Kidney glomerular epithelial cell (primary cell): ENCODE results near the gene INPP5A.
"Not testable (repeated sequence)": the region's sequence is repeated elsewhere in the genome, so short reads cannot be mapped to it uniquely, and the experiment has no call there.

Experiments used
- DNase-seq: peaks from one replicate; lab custom pipeline; 2025; lab: John Stamatoyannopoulos, UW

INPP5A gene

DNA sequence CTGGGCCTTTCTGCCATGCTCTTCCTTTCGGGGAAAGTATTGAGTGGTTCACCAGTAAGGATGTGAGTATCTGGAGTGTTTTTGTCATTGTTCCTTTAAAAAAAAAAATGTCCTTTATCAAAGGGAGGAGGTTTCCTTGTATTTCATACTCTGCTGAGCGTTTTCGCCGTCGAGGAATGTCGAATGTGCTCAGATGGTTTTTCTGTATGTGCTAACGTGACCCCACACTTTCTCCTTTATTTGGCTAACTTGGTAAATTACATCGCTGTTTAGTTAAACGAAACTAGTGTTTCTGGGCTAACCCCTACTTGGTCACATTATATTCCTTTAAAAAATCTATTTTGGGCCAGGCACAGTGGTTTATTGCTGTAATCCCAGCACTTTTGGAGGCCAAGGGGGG, 45.9 kb downstream of the INPP5A start:
- no peak for DNase-seq

DNA sequence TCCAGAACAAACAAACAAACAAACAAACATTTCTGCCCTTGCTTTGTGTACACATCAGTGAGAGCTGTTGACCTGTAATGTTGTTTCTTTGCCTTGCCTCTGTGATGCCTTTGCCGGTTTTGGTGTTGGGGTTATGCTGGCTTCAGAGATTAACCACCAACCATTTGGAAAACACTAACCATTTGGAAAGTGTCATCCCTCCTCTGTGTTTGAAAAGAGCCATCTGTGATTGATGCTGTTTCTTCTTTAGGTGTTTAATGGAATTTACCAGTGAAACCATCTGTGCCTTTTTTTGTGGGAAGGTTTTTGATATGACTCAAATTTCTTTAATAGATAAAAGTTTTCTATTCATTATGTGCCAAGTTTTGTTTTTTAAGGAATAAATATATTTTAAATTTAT, 46.5 kb downstream of the INPP5A start:
- DNase-seq = no peak

GRCh38 chr10:132585732-132586722, 48.4 kb downstream of the INPP5A start:
- DNase-seq = no peak

GRCh38 chr10:132586739-132587138, 49.2 kb downstream of the INPP5A start:
- DNase-seq = no peak

- no peak for DNase-seq
These were observed 49.6 kb downstream of the INPP5A start for GRCh38 chr10:132587175-132587574.

- DNase-seq = no peak
These were observed 50.9 kb downstream of the INPP5A start for GRCh38 chr10:132588301-132589013.

DNA sequence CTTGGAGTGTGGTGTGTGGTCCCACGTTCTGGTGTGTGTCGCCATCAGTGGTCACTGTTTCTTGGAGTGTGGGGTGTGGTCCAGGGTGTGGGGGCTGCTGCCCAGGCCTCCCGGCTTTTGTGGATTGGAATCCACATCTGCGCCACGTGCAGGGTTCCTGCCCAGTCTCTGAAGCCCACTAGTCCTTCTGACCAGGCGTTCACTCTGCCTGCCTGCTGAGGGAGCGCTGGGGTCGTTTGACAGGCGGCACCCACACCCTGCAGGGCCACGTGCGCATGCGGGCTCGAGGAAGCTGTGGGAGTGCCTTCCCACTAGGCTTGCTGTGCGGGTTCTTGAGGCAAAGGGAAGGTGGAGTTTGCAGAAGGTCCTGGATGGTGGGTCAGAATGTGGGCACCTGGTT, 51.4 kb downstream of the INPP5A start:
- DNase-seq = no peak

GRCh38 chr10:132589681-132590080, 52.1 kb downstream of the INPP5A start:
- DNase-seq = no peak

GRCh38 chr10:132590094-132590751, 52.6 kb downstream of the INPP5A start:
- DNase-seq = no peak

- DNase-seq = no peak
These were observed 53.1 kb downstream of the INPP5A start for GRCh38 chr10:132590752-132591121.

- no peak for DNase-seq
These were observed 53.8 kb downstream of the INPP5A start for GRCh38 chr10:132591166-132591971.

GRCh38 chr10:132592790-132593383, 55.3 kb downstream of the INPP5A start:
- no peak for DNase-seq

DNA sequence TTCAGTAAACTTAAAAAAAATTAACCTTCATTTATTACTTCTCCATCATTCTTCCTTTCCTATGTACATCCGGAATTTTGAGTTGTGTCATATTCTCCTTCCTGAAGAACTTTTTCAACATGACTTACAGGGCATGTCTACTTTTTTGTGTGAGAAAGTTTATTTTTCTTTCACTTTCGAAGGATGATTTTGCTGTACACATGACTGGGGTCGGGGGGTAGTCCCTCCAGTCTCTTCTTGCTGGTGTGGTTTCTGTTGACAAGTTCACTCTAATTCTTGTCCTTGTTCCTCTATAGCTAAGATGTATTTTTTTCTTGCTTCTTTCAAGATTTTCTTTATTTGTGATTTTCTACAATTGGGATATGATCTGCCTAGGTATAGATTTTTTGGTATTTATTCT, 55.8 kb downstream of the INPP5A start:
- no peak for DNase-seq

DNA sequence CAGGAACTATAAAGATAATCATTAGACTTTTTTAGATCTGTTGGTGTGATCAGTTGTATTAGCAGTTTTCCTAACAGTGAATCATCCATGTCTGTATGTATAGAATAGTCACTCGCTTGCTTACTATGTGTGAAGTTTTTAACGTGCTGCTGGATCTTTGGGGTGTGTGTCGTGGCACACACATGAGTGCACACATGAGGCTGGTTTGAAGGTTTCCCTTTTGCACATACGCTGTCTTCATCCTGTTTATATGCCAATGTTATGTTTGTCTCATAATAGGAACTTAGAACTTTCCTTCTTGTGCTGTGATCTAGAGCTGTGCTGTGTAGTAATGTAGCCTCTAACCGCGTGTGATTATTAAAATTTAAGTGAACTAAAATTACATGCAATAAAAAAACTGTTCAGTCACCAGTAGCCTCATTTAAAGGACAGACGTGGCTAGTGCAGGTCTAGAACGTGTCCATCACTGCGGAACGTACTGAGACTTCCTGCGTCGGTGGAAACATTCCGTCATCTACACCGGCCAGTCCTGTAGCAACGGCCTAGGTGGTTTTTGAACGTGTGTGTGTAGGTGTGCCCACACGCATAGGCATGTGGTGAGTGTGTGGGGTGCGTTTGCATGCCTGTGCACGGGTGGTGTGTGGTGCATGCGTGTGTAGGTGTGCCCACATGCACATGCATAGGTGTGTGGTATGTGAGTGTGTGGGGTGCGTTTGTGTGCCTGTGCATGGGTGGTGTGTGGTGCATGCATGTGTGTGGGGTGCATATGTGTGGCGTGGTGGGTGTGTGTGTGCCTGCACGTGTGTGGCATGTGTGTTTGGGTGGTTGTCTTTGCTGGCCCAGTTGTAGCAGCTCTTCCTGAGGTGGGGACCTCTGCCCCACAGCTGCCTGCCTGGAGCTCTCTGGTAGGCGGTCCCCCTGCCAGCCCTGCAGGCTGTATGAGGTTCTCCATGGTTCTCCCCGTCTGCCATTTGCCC, 56.6 kb downstream of the INPP5A start:
- no peak for DNase-seq

- DNase-seq = no peak
These were observed 57.4 kb downstream of the INPP5A start for GRCh38 chr10:132595021-132595420.

DNA sequence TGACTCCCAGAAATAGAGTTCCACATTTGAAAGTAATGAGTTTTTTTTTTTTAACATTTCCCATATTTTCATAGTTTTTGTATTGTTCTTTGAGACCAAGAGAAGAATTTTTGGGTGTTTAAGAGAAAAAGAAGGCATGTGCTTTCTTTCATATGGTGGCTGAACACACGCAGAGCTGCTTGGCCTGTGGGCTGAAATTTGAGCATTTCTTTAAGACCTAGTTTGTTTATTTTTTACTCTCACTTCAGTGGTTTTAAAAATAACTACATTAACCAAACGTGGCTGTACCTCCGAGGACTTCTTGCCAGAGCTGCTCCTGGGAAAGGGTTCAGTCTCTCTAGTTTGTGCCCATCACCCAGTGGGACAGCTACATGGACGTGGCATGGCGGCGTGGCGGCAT, 58.3 kb downstream of the INPP5A start:
- DNase-seq = no peak

GRCh38 chr10:132596742-132597279, 59.2 kb downstream of the INPP5A start:
- no peak for DNase-seq

DNA sequence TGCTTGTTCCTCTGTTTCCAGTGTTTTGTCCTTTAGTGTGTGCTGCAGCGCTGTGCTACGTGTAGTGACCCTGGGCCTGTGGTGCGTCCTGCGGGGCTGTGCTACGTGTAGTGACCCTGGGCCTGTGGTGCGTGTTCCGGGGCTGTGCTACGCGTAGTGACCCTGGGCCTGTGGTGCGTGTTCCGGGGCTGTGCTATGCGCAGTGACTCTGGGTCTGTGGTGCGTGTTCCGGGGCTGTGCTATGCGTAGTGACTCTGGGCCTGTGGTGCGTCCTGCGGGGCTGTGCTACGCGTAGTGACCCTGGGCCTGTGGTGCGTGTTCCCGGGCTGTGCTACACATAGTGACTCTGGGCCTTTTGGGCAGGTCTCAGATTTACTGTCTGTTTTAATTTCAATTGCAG, 60.1 kb downstream of the INPP5A start:
- no peak for DNase-seq

DNA sequence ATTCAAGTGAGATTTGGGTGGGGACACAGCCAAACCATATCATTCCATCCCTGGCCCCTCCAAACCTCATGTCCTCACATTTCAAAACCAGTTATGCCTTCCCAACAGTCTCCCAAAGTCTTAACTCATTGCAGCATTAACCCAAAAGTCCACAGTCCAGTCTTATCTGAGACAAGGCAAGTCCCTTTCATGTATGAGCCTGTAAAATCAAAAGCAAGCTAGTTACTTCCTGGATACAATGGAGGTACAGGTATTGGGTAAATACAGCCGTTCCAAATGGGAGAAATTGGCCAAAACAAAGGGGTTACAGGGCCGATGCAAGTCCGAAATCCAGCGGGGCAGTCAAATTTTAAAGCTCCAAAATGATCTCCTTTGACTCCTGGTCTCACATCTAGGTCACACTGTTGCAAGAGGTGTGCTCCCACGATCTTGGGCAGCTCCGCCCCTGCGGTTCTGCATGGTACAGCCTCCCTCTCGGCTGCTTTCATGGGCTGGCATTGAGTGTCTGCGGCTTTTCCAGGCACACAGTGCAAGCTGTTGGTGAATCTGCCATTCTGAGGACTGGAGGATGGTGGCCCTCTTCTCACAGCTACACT, 61.5 kb downstream of the INPP5A start:
- not testable (repeated sequence) for DNase-seq

- no peak for DNase-seq
These were observed 62.1 kb downstream of the INPP5A start for GRCh38 chr10:132599732-132600131.
